ENCODE results near the gene TPRN. TPM values are rescaled to one million over a fixed set of nuclear protein-coding genes. Genes with fewer than 3 reads are reported as not detected.

The TPRN gene
- total RNA-seq, 2 donors from 2014 or later, result 90.0 to 91.3 TPM

- Histone ChIP-seq H3K4me1 (no peaks in the 10 kb centered on the region), H3K27ac (no peak overlapping the region), H3K9me3 (no peaks in the 10 kb centered on the region), H3K4me3 (no peak overlapping the region), H3K36me3 (replicated peaks in 1 of 2; ENCODE audit: insufficient read depth in 1 of 2, low read depth in 2 of 2) (no peaks in the 10 kb centered on the region), H3K27me3 (peaks cover 0 to 5% of the 10 kb centered on the region in 2 donors)
- WGBS, 2 donors, result 48 to 57% methylated on average over 16 to 33 of the region's 49 CpGs
- ATAC-seq, result no peak
- no peak for TF ChIP-seq POLR2A (IDR thresholded peaks at IDR 0.05)
- TF ChIP-seq CTCF (IDR thresholded peaks at IDR 0.05), result no peak
- intact Hi-C loops (cut with DNase I), result no loop called here
- no peak for DNase-seq
Measured at GRCh38 chr9:137145731-137146526, 54.6 kb downstream of the TPRN start.

DNA sequence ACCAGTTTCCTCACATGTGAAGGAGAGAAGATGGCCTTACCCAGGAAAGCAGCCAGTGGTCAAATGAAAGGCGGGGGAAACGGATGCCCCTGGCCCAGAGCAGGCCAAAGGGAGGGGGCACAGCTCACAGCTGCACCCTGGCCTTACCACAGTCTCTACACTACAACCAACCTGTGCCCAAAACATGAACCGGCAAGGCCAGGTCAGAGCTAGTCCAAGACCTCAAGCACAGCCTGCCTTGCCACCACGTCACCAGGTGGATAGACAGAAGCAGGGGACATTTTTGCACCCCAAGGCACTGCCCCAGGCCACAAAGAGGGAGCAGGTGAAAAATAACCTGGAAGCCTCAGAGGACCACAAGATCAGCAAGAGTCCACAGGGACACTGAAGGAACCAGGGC is 57.1 kb downstream of the TPRN start:
- Histone ChIP-seq H3K4me1 (peaks cover 8% of the 10 kb centered on the region), H3K27me3 (peaks cover 0 to 16% of the 10 kb centered on the region in 2 donors), H3K4me3 (no peak overlapping the region), H3K27ac (no peak overlapping the region), H3K9me3 (no peaks in the 10 kb centered on the region), H3K36me3 (replicated peaks in 1 of 2; ENCODE audit: insufficient read depth in 1 of 2, low read depth in 2 of 2) (no peaks in the 10 kb centered on the region)
- TF ChIP-seq CTCF (IDR thresholded peaks at IDR 0.05) (no peak), POLR2A (IDR thresholded peaks at IDR 0.05) (no peak)
- DNase-seq, result no peak
- no peak for ATAC-seq
- WGBS, 2 donors, result 63 to 65% methylated on average over 4 of the region's 4 CpGs
- intact Hi-C loops (cut with DNase I), result no loop called here

DNA sequence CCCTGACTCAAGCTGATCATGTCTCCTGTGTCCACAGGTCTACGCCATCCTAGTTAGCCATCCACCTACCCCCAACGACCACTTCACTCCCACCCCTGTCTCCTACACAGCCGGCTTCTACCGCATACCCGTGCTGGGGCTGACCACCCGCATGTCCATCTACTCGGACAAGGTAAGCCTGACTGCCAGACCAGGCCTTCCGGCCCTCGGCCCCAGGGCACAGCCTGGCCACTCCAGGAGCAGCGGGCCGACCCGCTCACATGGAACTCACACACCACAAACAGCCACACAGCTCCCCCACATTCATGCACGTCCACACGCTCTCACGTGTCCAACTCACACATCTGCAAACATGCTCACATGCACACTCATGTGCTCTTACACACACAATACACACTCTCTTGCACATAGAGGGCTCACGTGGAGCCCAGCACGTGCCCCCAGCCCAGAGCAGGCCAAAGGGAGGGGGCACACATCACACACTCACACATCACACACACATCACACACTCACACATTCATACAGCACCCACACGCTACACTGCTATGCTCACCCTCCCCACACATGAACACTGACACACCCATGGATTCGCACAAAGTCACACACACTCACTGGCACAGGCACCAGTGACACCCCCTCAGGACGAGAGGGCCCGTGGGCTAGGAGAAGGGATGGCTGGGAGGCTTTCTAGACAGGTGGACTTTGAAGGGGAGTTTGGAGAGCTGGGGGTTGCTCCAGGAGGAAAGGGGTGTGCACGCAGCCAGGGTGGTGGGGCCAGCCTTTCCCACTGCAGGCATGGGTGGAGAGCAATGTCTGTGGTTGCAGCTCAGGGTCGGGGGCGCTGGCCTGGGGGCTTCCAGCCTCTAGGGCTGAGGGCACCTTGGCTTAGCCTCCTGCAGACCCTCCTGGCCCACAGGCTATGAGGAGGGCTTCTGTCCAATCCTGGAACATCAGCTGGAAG is 58.3 kb downstream of the TPRN start:
- no peak overlapping the region for H3K4me3 ChIP-seq
- H3K36me3 ChIP-seq (replicated peaks in 1 of 2; ENCODE audit: insufficient read depth in 1 of 2, low read depth in 2 of 2), result no peaks in the 10 kb centered on the region
- no peak overlapping the region for H3K27ac ChIP-seq
- peaks cover 8% of the 10 kb centered on the region for H3K4me1 ChIP-seq
- 69 to 72% methylated on average over 20 to 24 of the region's 24 CpGs for WGBS, 2 donors
- ATAC-seq, result no peak
- H3K9me3 ChIP-seq, result no peaks in the 10 kb centered on the region
- TF ChIP-seq POLR2A (IDR thresholded peaks at IDR 0.05), result no peak
- no peak for TF ChIP-seq CTCF (IDR thresholded peaks at IDR 0.05)
- no peak for DNase-seq
- intact Hi-C loops (cut with DNase I), result no loop called here
- peaks cover 0 to 24% of the 10 kb centered on the region in 2 donors for H3K27me3 ChIP-seq

Small RNA genes lying within 50 kb of the gene (microRNA-seq; reads per million reads assigned to microRNA genes)
- gene MIR3621 (ENCODE audit: borderline number of aligned reads in 2 of 2, borderline replicate concordance in 2 of 2), result 0 reads per million in 2 donors

Small RNA genes lying within 50 kb of the gene (small RNA-seq; reads per million reads assigned to genes)
- gene MIR3621, result not detected

Other genes starting within 250 kb of the TPRN start
- 1 to 10 TPM; 1.3 to 4.9 TPM for gene LCN12, start 248.5 kb downstream of the TPRN start, total RNA-seq
- 10 to 100 TPM; 17.8 to 48.0 TPM for gene PTGDS, start 223.2 kb downstream of the TPRN start, total RNA-seq
- not detected for gene LCNL1, start 217.7 kb downstream of the TPRN start, total RNA-seq
- gene PAXX, start 208.3 kb downstream of the TPRN start, total RNA-seq, result 10 to 100 TPM; 34.0 to 97.2 TPM
- 1 to 10 TPM in 1 of 2 donors, not detected in 1; 2.0 TPM for gene CLIC3, start 204.2 kb downstream of the TPRN start, total RNA-seq
- 10 to 100 TPM; 28.7 to 29.6 TPM for gene ABCA2, start 172.5 kb downstream of the TPRN start, total RNA-seq
- not detected for gene FUT7, start 168.7 kb downstream of the TPRN start, total RNA-seq
- 100 to 1,000 TPM in 1 of 2 donors, 10 to 100 TPM in 1; 72.1 to 105 TPM for gene NPDC1, start 154.6 kb downstream of the TPRN start, total RNA-seq
- gene ENTPD2, start 146.7 kb downstream of the TPRN start, total RNA-seq, result 1 to 10 TPM; 1.3 to 1.6 TPM
- under 1 TPM; 0.66 to 0.78 TPM for gene SAPCD2, start 130.2 kb downstream of the TPRN start, total RNA-seq
- 1 to 10 TPM; 7.8 to 8.2 TPM for gene UAP1L1, start 123.2 kb downstream of the TPRN start, total RNA-seq
- 10 to 100 TPM; 32.6 to 34.2 TPM for gene MAN1B1, start 113.8 kb downstream of the TPRN start, total RNA-seq
- gene DPP7, start 86.0 kb downstream of the TPRN start, total RNA-seq, result 100 to 1,000 TPM; 137 to 171 TPM
- not detected for gene GRIN1, start 61.6 kb downstream of the TPRN start, total RNA-seq
- gene LRRC26, start 30.7 kb downstream of the TPRN start, total RNA-seq, result 1 to 10 TPM in 1 of 2 donors, not detected in 1; 1.3 TPM
- gene TMEM210, start 28.7 kb downstream of the TPRN start, total RNA-seq, result not detected
- 10 to 100 TPM; 24.1 to 51.7 TPM for gene ANAPC2, start 12.2 kb downstream of the TPRN start, total RNA-seq
- 10 to 100 TPM; 62.3 to 79.1 TPM for gene SSNA1, start 12.1 kb downstream of the TPRN start, total RNA-seq
- 10 to 100 TPM; 11.9 to 18.1 TPM for gene TMEM203, start 4.9 kb upstream of the TPRN start, total RNA-seq
- 10 to 100 TPM; 17.1 to 22.7 TPM for gene NDOR1, start 5.0 kb upstream of the TPRN start, total RNA-seq
- gene RNF208, start 21.5 kb upstream of the TPRN start, total RNA-seq, result 10 to 100 TPM in 1 of 2 donors, under 1 TPM in 1; 0.78 to 14.5 TPM
- gene CYSRT1, start 24.4 kb upstream of the TPRN start, total RNA-seq, result not detected
- under 1 TPM in 1 of 2 donors, not detected in 1; 0.26 TPM for gene RNF224, start 26.8 kb upstream of the TPRN start, total RNA-seq
- under 1 TPM in 1 of 2 donors, not detected in 1; 0.33 TPM for gene SLC34A3, start 30.2 kb upstream of the TPRN start, total RNA-seq
- gene TUBB4B, start 40.5 kb upstream of the TPRN start, total RNA-seq, result 100 to 1,000 TPM in 1 of 2 donors, 10 to 100 TPM in 1; 79.1 to 171 TPM
- gene STPG3, start 50.5 kb upstream of the TPRN start, total RNA-seq, result not detected
- 10 to 100 TPM; 31.3 to 34.2 TPM for gene NELFB, start 54.6 kb upstream of the TPRN start, total RNA-seq
- gene TOR4A, start 77.0 kb upstream of the TPRN start, total RNA-seq, result 10 to 100 TPM in 1 of 2 donors, 1 to 10 TPM in 1; 9.9 to 12.2 TPM
- 10 to 100 TPM; 18.4 to 24.4 TPM for gene NRARP, start 101.5 kb upstream of the TPRN start, total RNA-seq
- gene EXD3, start 222.4 kb upstream of the TPRN start, total RNA-seq, result 10 to 100 TPM; 23.3 to 34.9 TPM
- 10 to 100 TPM in 1 of 2 donors, 1 to 10 TPM in 1; 7.3 to 12.9 TPM for gene NOXA1, start 222.7 kb upstream of the TPRN start, total RNA-seq
- 1 to 10 TPM; 2.0 to 2.3 TPM for gene ENTPD8, start 240.6 kb upstream of the TPRN start, total RNA-seq

All from body of pancreas (tissue), 4 donors.